K562 (cell line): ENCODE measurements around the gene ISCA1. TPM values are rescaled to one million over a fixed set of nuclear protein-coding genes. Genes with fewer than 3 reads are reported as not detected.

Source experiments
- ATAC-seq: fragments of 200-7000 bp; cut with Tn5 transposase; 3 replicates; pipeline ENCODE4 v1.9.1; 2020; ENCODE audit warnings: moderate library complexity
- BruUV-seq: library from RNA; stranded (reverse); fragments of 400-500 nt; replicated peaks from 2 replicates; lab custom pipeline; 2021; lab: Mats Ljungman, UMichigan
- CTCF ChIA-PET: fragments of 300-600 bp; formaldehyde crosslinking; extraction: SDS; loops from one replicate; lab custom pipeline; 2021; ENCODE audit warnings: low intra/inter-chr PET ratio; lab: Yijun Ruan, JAX
- POLR2A ChIA-PET: fragments of 300-600, 350-650 bp; sonication (Branson Sonifier 250); formaldehyde crosslinking; extraction: SDS; loops from one replicate; lab custom pipeline; 2021; ENCODE audit warnings: antibody characterized with exemption, inconsistent platforms; lab: Yijun Ruan, JAX
- DNase-seq, 4 experiments: peaks; one replicate each; pipeline versions ENCODE4 v3.0.0 to v3.0.0-alpha.2; 2011 to 2018; ENCODE audit warnings: low spot score in 3 of 4, mixed read lengths in 3 of 4; ENCODE audit errors: extremely low read depth in 1 of 4
- FAIRE-seq: peaks from 2 replicates; lab custom pipeline; 2011; peaks lifted over from hg19 to GRCh38; lab: Jason Lieb, UNC
- H2AFZ ChIP-seq: 2 replicates; pipeline ENCODE4 v1.6.0; 2011; ENCODE audit warnings: low read depth, low read length, control low read depth, inconsistent platforms
- H3K27ac ChIP-seq: fragments of 200-600 bp; 3 replicates; pipeline ENCODE4 v1.8.0; 2011; ENCODE audit warnings: low read depth, mild to moderate bottlenecking, control low read depth, inconsistent platforms, low read length, moderate library complexity, mixed read lengths; ENCODE audit errors: extremely low read depth
- H3K27me3 ChIP-seq, 2 experiments: fragments of 300-600 bp in 1 of 2; 2 replicates in 1 of 2; 3 replicates in 1 of 2; pipeline versions ENCODE4 v1.6.0 to v1.8.0; 2011; ENCODE audit warnings: inconsistent platforms in 2 of 2, low read length in 2 of 2, mild to moderate bottlenecking in 1 of 2, mixed read lengths in 1 of 2, moderate library complexity in 1 of 2; ENCODE audit not compliant: control insufficient read depth in 2 of 2, insufficient read depth in 2 of 2
- H3K36me3 ChIP-seq: fragments of 300-600 bp; 3 replicates; pipeline ENCODE4 v1.8.0; 2011; ENCODE audit warnings: mild to moderate bottlenecking, low read length, inconsistent platforms; ENCODE audit not compliant: control insufficient read depth, insufficient read depth
- H3K4me1 ChIP-seq, 2 experiments: fragments of 200-600 bp in 1 of 2; replicated peaks in 1 of 2; 2 replicates in 1 of 2; 3 replicates in 1 of 2; pipeline versions ENCODE4 v1.5.1 to v1.8.0; 2011; ENCODE audit warnings: inconsistent platforms in 2 of 2, low read length in 2 of 2, mild to moderate bottlenecking in 1 of 2, mixed read lengths in 1 of 2, moderate library complexity in 1 of 2; ENCODE audit not compliant: control insufficient read depth in 2 of 2, insufficient read depth in 2 of 2
- H3K4me2 ChIP-seq: 2 replicates; pipeline ENCODE4 v1.6.1; 2011; ENCODE audit warnings: low read length, control low read depth, inconsistent platforms, mixed read lengths; ENCODE audit not compliant: insufficient read depth
- H3K4me3 ChIP-seq: fragments of 200-600 bp; sonication (generic), shearing (Covaris generic); 2 replicates; pipeline ENCODE4 v1.5.1; 2016; ENCODE audit warnings: control low read depth, inconsistent platforms
- H3K79me2 ChIP-seq: fragments of 200-600 bp; 3 replicates; pipeline ENCODE4 v1.8.0; 2011; ENCODE audit warnings: low read length, inconsistent platforms; ENCODE audit not compliant: control insufficient read depth, insufficient read depth
- H3K9ac ChIP-seq, 2 experiments: 2 replicates each; pipeline versions ENCODE4 v1.6.0 to v1.6.1; 2011; ENCODE audit warnings: low read depth in 2 of 2, low read length in 2 of 2, control low read depth in 1 of 2, inconsistent platforms in 1 of 2, mild to moderate bottlenecking in 1 of 2, mixed read lengths in 1 of 2; ENCODE audit not compliant: insufficient read depth in 1 of 2
- H3K9me1 ChIP-seq: one replicate; pipeline ENCODE4 v1.6.0; 2011; ENCODE audit warnings: inconsistent platforms, mild to moderate bottlenecking, low read length, moderate library complexity; ENCODE audit not compliant: control insufficient read depth, insufficient read depth
- H3K9me3 ChIP-seq: replicated peaks from 2 replicates; pipeline ENCODE4 v1.5.1; 2011; ENCODE audit warnings: low read depth, low read length, inconsistent platforms; ENCODE audit not compliant: control insufficient read depth, insufficient read depth
- H4K20me1 ChIP-seq: replicated peaks from 2 replicates; pipeline ENCODE4 v1.6.1; 2011; ENCODE audit warnings: low read length, inconsistent platforms, mixed read lengths; ENCODE audit not compliant: control insufficient read depth, insufficient read depth
- CTCF ChIP-seq, 3 experiments: IDR thresholded peaks in 2 of 3; conservative IDR thresholded peaks in 1 of 3; 2 replicates each; pipeline ENCODE4 v1.5.1; 2011 to 2012; ENCODE audit warnings: low read length in 3 of 3, mild to moderate bottlenecking in 3 of 3, control low read depth in 2 of 3, improper control_type of control experiment in 1 of 3, inconsistent platforms in 1 of 3, low read depth in 1 of 3, mixed read lengths in 1 of 3, moderate library complexity in 1 of 3; ENCODE audit not compliant: insufficient read depth in 2 of 3
- HINFP ChIP-seq: fragments of 450-650 bp; conservative IDR thresholded peaks from 2 replicates; pipeline ENCODE4 v1.6.1; 2016; ENCODE audit warnings: missing genetic modification characterization, low read depth, mild to moderate bottlenecking, control low read depth, missing compliant biosample characterization
- HMBOX1 ChIP-seq: sonication (generic); IDR thresholded peaks from 2 replicates; pipeline ENCODE4 v1.6.1; 2016
- WGBS: fragments of 100-300 bp; shearing (Covaris generic); methylation state at CpG from one replicate; pipeline ENCODE4 v1.1.6; 2016; ENCODE audit warnings: low coverage, mixed read lengths; ENCODE audit not compliant: insufficient coverage; ENCODE audit errors: missing lambda C conversion rate; 5-methylcytosine and 5-hydroxymethylcytosine counted together
- in situ Hi-C: fragments of 300-500 bp; cut with MboI; formaldehyde crosslinking; loops from 4 replicates; pipeline ENCODE4 v1.15.0; 2018; ENCODE audit warnings: inconsistent platforms, mixed read lengths
- intact Hi-C: fragments of 100-400 bp; cut with micrococcal nuclease; formaldehyde crosslinking; loops from 2 replicates; pipeline ENCODE4 v1.14.2; 2022
- polyA plus RNA-seq, 8 experiments: library from polyadenylated mRNA; depleted of rRNA in 4 of 8; stranded (reverse) in 5 of 8; unstranded in 3 of 8; fragments of >200 nt; fragmentation: Nextera tagmentation in 2 of 8; fragmentation: Illumina TruSeq in 1 of 8; extraction: Ambion mirVana in 2 of 8; extraction: Trizol in 1 of 8; gene quantifications; 2 replicates each; pipeline versions ENCODE4 v1.2.1 to v1.2.3, GENCODE V29; 2011 to 2014; ENCODE audit warnings: inconsistent platforms in 1 of 8, missing spikeins in 1 of 8
- total RNA-seq, 7 experiments: library from RNA; depleted of rRNA in 6 of 7; stranded (reverse); fragments of >200 nt in 6 of 7; fragmentation: Illumina TruSeq in 2 of 7; extraction: Trizol in 2 of 7; gene quantifications; 2 replicates each; pipeline versions ENCODE4 v1.2.1 to v1.2.3, GENCODE V29; 2011 to 2021; ENCODE audit warnings: low replicate concordance in 1 of 7

ISCA1 gene
- total and polyA plus RNA-seq, 9 of the 15 experiments (the other 6 are each of a cell fraction or from before 2014, with no cell fraction given), result 6.5 to 27.1 (median 20.0) TPM

- Histone ChIP-seq H4K20me1 (peaks cover 3% of the 10 kb centered on the region; the same call in 1 of the 2 replicates), H3K4me3 (no peak overlapping the region), H3K4me2 (no peak overlapping the region), H3K9me3 (no peaks in the 10 kb centered on the region), H2AFZ (no peak overlapping the region), H3K9me1 (no peaks in the 10 kb centered on the region), H3K27me3 (no peaks in the 10 kb centered on the region), H3K36me3 (peaks cover 63% of the 10 kb centered on the region; the same call in 2 of the 3 replicates), H3K27ac (no peak overlapping the region), H3K9ac (no peak overlapping the region), H3K79me2 (peaks cover 76% of the 10 kb centered on the region), H3K4me1 (peaks cover 8 to 11% of the 10 kb centered on the region in 2 experiments; a peak in 4 of 5 replicates)
- no peak for TF ChIP-seq HINFP
- BruUV-seq, result no TSS peak
- CTCF ChIA-PET, result no interaction called here
- ATAC-seq (no peak), DNase-seq (no peak), FAIRE-seq (no peak)
- intact Hi-C loops, result no loop called here
- WGBS, result 43% methylated on average over 1 of the region's 1 CpG
- in situ Hi-C loops, result no loop called here
- POLR2A ChIA-PET, result no interaction called here
Measured at GRCh38 chr9:86277072-86277471, 5.3 kb downstream of the ISCA1 start.

GRCh38 chr9:86275962-86276361, 6.4 kb downstream of the ISCA1 start:
- in situ Hi-C loops, result no loop called here
- Histone ChIP-seq H3K9me1 (no peaks in the 10 kb centered on the region), H3K4me3 (no peak overlapping the region), H3K9ac (no peak overlapping the region), H4K20me1 (peaks cover 3% of the 10 kb centered on the region; the same call in 1 of the 2 replicates), H3K79me2 (peaks cover 71% of the 10 kb centered on the region), H3K36me3 (peaks cover 74% of the 10 kb centered on the region), H3K4me2 (no peak overlapping the region), H2AFZ (no peak overlapping the region), H3K4me1 (peaks cover 8 to 11% of the 10 kb centered on the region in 2 experiments; a peak in 4 of 5 replicates), H3K27me3 (no peaks in the 10 kb centered on the region), H3K27ac (no peak overlapping the region), H3K9me3 (no peaks in the 10 kb centered on the region)
- DNase-seq, result no peak
- ChIA-PET CTCF (no interaction called here), POLR2A (interaction anchor here (1.0 kb wide), 1 partner anchor 10 kb away, joined by 3 read pairs; no protein-coding TSS in a partner anchor)
- ATAC-seq, result peak; percentile 25; the same call in 1 of the 3 replicates
- no peak for FAIRE-seq
- BruUV-seq, result no TSS peak
- intact Hi-C loops, result no loop called here
- TF ChIP-seq CTCF (IDR thresholded peaks at IDR 0.05 in 2 of 3, conservative IDR thresholded peaks at IDR 0.05 in 1 of 3; ENCODE audit: insufficient read depth in 2 of 3, low read depth in 1 of 3, low read length in 3 of 3) (peak in 2 of 3 experiments; percentile 4 to 14; a peak in 1 of 6 replicates), HMBOX1 (no peak)
- 100% methylated on average over 2 of the region's 3 CpGs for WGBS
